Measurements from ENCODE around the gene FMN1.

FMN1 gene

DNA sequence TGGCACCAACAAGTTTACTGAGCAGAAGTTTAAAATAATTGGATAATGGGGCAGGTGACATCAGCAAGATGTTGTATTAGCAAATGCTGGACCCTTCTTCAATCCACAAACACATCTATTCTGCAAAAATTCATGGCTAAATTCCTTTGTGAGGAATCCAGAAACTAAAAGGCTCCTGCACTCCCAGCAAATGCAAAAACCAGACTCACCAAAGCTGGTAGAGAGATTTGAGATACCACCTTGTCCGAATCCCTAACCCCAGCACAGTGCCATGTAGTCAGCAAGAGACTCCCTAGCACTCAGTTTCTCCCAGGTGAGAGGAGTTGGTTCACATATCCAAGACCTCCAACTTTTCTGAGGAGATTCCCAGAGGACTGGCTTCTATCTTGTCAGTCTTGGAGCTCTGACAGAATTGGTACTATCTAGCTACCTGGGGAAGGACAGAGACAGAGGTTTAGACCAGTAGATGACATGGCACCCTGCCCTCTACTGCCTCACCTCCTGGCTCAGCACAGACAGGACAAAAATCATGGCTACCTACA lies 454.9 kb downstream of the FMN1 start:
- DNase-seq: no peak

DNA sequence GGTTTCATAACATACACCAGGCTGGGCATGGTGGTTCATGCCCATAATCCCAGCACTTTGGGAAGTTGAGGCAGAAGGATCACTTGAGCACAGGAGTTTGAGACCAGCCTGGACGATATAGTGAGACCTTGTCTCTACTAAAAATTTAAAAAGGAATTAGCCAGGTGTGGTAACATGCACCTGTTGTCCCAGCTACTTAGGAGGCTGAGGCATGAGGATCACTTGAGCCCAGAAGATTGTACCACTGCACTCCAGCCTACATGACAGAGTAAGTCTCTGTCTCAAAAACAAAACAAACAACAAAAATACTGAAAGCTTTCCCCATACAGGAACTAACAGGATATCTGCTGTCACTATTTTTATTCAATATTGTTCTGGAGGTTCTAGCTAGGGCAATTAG lies 455.8 kb downstream of the FMN1 start:
- DNase-seq: no peak

GRCh38 chr15:32737304-32737703 lies 457.2 kb downstream of the FMN1 start:
- DNase-seq: no peak

DNA sequence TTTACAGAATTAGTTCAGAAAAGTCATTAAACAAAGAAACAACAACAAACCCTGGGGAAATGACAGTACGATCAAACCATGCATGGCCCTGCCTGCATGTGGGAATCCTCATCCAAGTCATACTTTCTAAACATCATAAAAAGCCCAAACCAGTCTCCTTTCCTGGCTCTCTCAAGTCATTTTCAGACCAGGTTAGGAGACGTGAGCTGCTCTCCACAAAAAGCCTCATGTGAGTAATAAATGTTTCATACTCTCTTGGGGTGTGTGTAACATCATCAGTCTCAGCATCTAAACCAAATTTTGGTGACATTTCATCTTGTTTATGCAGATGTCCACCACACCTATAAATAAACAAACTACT lies 457.8 kb downstream of the FMN1 start:
- DNase-seq: no peak

GRCh38 chr15:32735989-32736700 lies 458.4 kb downstream of the FMN1 start:
- no peak for DNase-seq

- no peak for DNase-seq
These were observed 461.2 kb downstream of the FMN1 start for GRCh38 chr15:32733281-32733680.

GRCh38 chr15:32732574-32733157 lies 461.8 kb downstream of the FMN1 start:
- DNase-seq: no peak

DNA sequence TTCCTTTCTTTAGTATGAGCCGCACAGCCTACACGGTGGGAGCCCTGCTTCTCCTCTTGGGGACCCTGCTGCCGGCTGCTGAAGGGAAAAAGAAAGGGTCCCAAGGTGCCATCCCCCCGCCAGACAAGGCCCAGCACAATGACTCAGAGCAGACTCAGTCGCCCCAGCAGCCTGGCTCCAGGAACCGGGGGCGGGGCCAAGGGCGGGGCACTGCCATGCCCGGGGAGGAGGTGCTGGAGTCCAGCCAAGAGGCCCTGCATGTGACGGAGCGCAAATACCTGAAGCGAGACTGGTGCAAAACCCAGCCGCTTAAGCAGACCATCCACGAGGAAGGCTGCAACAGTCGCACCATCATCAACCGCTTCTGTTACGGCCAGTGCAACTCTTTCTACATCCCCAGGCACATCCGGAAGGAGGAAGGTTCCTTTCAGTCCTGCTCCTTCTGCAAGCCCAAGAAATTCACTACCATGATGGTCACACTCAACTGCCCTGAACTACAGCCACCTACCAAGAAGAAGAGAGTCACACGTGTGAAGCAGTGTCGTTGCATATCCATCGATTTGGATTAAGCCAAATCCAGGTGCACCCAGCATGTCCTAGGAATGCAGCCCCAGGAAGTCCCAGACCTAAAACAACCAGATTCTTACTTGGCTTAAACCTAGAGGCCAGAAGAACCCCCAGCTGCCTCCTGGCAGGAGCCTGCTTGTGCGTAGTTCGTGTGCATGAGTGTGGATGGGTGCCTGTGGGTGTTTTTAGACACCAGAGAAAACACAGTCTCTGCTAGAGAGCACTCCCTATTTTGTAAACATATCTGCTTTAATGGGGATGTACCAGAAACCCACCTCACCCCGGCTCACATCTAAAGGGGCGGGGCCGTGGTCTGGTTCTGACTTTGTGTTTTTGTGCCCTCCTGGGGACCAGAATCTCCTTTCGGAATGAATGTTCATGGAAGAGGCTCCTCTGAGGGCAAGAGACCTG lies 463.5 kb downstream of the FMN1 start:
- peak in 1 of 2 donors; percentile 30 for DNase-seq

GRCh38 chr15:32729700-32730395 lies 464.7 kb downstream of the FMN1 start:
- DNase-seq: no peak

DNA sequence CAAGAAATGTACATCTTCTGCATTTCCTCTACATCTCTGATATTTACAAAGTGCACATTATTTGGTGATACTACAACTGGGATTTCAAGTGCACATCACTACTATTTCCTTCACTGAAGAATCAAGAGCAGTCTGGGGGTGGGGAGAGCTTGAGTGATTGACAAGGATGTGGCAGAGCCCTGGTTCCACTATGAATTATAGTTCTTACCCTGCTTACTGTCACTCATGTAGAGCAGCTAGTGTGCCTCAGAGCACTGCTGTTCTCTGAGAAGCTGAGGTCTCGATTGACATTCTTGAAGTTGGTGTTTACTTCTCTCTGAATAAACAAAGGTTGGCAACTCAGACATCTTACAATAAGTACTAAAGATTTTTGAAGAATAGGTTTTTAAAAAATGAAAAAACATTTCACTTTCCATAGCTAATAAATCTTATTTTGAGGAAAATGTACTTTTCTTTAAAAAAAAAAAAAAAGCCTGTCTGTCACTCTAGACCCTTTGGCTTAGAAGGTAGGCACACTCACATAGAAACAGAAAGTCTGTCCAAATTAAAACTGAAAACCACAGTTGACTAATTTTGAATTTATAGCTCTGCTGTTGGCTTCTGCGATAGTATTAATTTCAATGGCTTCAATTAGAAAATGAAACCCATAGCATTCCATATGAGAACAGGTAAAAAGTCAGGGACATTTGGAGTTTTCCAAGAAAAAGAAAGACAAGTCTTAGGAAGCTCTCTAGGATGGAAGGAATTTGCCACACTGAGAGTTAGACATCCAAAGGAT lies 471.2 kb downstream of the FMN1 start:
- no peak for DNase-seq

DNA sequence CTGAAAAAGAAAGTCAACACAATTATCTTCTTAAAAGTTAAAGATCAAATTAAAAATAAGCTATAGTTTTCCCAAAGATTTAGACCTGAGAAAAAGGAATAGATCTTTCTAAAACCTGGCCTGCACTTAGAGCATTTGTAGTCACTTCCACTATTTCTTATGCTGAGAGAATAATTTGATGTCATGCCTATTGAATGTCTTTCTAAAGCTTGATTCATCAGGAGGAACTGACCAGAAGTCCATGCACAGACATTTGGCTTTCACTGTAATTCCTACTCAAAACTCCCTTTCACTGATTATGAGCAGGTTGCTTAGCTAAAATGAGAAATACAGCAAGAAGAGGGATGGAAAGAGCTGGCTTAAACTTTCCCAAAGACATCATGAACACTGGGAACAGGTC lies 472.4 kb downstream of the FMN1 start:
- DNase-seq: no peak

GRCh38 chr15:32721596-32721995 lies 472.9 kb downstream of the FMN1 start:
- no peak for DNase-seq

- no peak for DNase-seq
These were observed 475.4 kb downstream of the FMN1 start for GRCh38 chr15:32718821-32719716.

GRCh38 chr15:32718227-32718820 lies 476.2 kb downstream of the FMN1 start:
- DNase-seq: no peak

GRCh38 chr15:32717426-32718226 lies 476.9 kb downstream of the FMN1 start, which contains the start of gene GREM1:
GREM1 (plus strand) TSS chr15:32718004; CDS start chr15:32730691, 12,687 bp downstream.
- no peak for DNase-seq

- no peak for DNase-seq
These were observed 477.5 kb downstream of the FMN1 start for GRCh38 chr15:32716915-32717425.

GRCh38 chr15:32716216-32716914 lies 478.1 kb downstream of the FMN1 start:
- no peak for DNase-seq
